ENCODE results near the gene ME1.
"Not testable (repeated sequence)": the region's sequence is repeated elsewhere in the genome, so short reads cannot be mapped to it uniquely, and the experiment has no call there.

ME1 gene

GRCh38 chr6:83270971-83271719 is 159.7 kb downstream of the ME1 start:
- H3K4ac ChIP-seq (ENCODE audit: low read depth, low read length), result no peak overlapping the region
- no peak overlapping the region for H4K5ac ChIP-seq (ENCODE audit: low read length)
- no peaks in the 10 kb centered on the region for H3K36me3 ChIP-seq (ENCODE audit: control insufficient read depth, insufficient read depth, low read length)
- H2BK5ac ChIP-seq (ENCODE audit: low read length), result no peak overlapping the region
- no peaks in the 10 kb centered on the region for H3K4me1 ChIP-seq (ENCODE audit: control insufficient read depth, low read depth, low read length)
- no peaks in the 10 kb centered on the region for H3K27me3 ChIP-seq (ENCODE audit: insufficient read depth, low read length, poor library complexity)
- no peak for DNase-seq
- H3K9ac ChIP-seq (ENCODE audit: low read length), result no peak overlapping the region
- no peaks in the 10 kb centered on the region for H3K79me2 ChIP-seq (ENCODE audit: control insufficient read depth, insufficient read depth, low read length)
- H3K4me2 ChIP-seq (ENCODE audit: low read length), result no peak overlapping the region
- no peak overlapping the region for H3K23ac ChIP-seq (ENCODE audit: low read length)
- WGBS (ENCODE audit: extremely low coverage, insufficient coverage, low lambda C conversion rate), result no CpG with 5 or more reads among the region's 6 CpGs
- H3K18ac ChIP-seq (ENCODE audit: low read length), result no peak overlapping the region
- no peak overlapping the region for H2AK5ac ChIP-seq (ENCODE audit: low read length)
- no peaks in the 10 kb centered on the region for H3K79me1 ChIP-seq (ENCODE audit: low read length)
- no peak overlapping the region for H2BK15ac ChIP-seq (replicated peaks; ENCODE audit: low read depth)
- no peak overlapping the region for H3K27ac ChIP-seq (ENCODE audit: low read depth, low read length)
- no peak overlapping the region for H3K56ac ChIP-seq (ENCODE audit: low read length)
- H3K4me3 ChIP-seq (ENCODE audit: low read length), result no peak overlapping the region
- H2BK120ac ChIP-seq (ENCODE audit: low read depth, low read length), result no peak overlapping the region
- H4K8ac ChIP-seq (ENCODE audit: low read depth, low read length), result no peak overlapping the region

GRCh38 chr6:83265384-83265783 is 165.5 kb downstream of the ME1 start:
- H3K4me2 ChIP-seq (ENCODE audit: low read length), result no peak overlapping the region
- no peaks in the 10 kb centered on the region for H3K79me1 ChIP-seq (ENCODE audit: low read length)
- no peak overlapping the region for H3K18ac ChIP-seq (ENCODE audit: low read length)
- H3K79me2 ChIP-seq (ENCODE audit: control insufficient read depth, insufficient read depth, low read length), result no peaks in the 10 kb centered on the region
- peak overlapping the region; percentile 38 for H2BK120ac ChIP-seq (ENCODE audit: low read depth, low read length)
- H3K36me3 ChIP-seq (ENCODE audit: control insufficient read depth, insufficient read depth, low read length), result no peaks in the 10 kb centered on the region
- no peak for DNase-seq
- no peak overlapping the region for H3K56ac ChIP-seq (ENCODE audit: low read length)
- H3K4ac ChIP-seq (ENCODE audit: low read depth, low read length), result no peak overlapping the region
- WGBS (ENCODE audit: extremely low coverage, insufficient coverage, low lambda C conversion rate), result no CpG with 5 or more reads among the region's 2 CpGs
- H2BK5ac ChIP-seq (ENCODE audit: low read length), result no peak overlapping the region
- no peaks in the 10 kb centered on the region for H3K27me3 ChIP-seq (ENCODE audit: insufficient read depth, low read length, poor library complexity)
- H3K9ac ChIP-seq (ENCODE audit: low read length), result no peak overlapping the region
- no peak overlapping the region for H2BK15ac ChIP-seq (replicated peaks; ENCODE audit: low read depth)
- H3K4me1 ChIP-seq (ENCODE audit: control insufficient read depth, low read depth, low read length), result no peaks in the 10 kb centered on the region
- no peak overlapping the region for H3K27ac ChIP-seq (ENCODE audit: low read depth, low read length)
- no peak overlapping the region for H4K8ac ChIP-seq (ENCODE audit: low read depth, low read length)
- no peak overlapping the region for H4K5ac ChIP-seq (ENCODE audit: low read length)
- H3K23ac ChIP-seq (ENCODE audit: low read length), result no peak overlapping the region
- H3K4me3 ChIP-seq (ENCODE audit: low read length), result no peak overlapping the region
- H2AK5ac ChIP-seq (ENCODE audit: low read length), result no peak overlapping the region

- no peaks in the 10 kb centered on the region for H3K36me3 ChIP-seq (ENCODE audit: control insufficient read depth, insufficient read depth, low read length)
- no peak overlapping the region for H4K8ac ChIP-seq (ENCODE audit: low read depth, low read length)
- H3K4ac ChIP-seq (ENCODE audit: low read depth, low read length), result no peak overlapping the region
- no peaks in the 10 kb centered on the region for H3K79me1 ChIP-seq (ENCODE audit: low read length)
- H3K4me1 ChIP-seq (ENCODE audit: control insufficient read depth, low read depth, low read length), result no peaks in the 10 kb centered on the region
- no peak overlapping the region for H2AK5ac ChIP-seq (ENCODE audit: low read length)
- DNase-seq, result no peak
- no peak overlapping the region for H3K9ac ChIP-seq (ENCODE audit: low read length)
- H3K4me3 ChIP-seq (ENCODE audit: low read length), result no peak overlapping the region
- no peak overlapping the region for H2BK5ac ChIP-seq (ENCODE audit: low read length)
- no peaks in the 10 kb centered on the region for H3K79me2 ChIP-seq (ENCODE audit: control insufficient read depth, insufficient read depth, low read length)
- H3K27me3 ChIP-seq (ENCODE audit: insufficient read depth, low read length, poor library complexity), result no peaks in the 10 kb centered on the region
- no peak overlapping the region for H3K27ac ChIP-seq (ENCODE audit: low read depth, low read length)
- H3K18ac ChIP-seq (ENCODE audit: low read length), result no peak overlapping the region
- H4K5ac ChIP-seq (ENCODE audit: low read length), result no peak overlapping the region
- H3K4me2 ChIP-seq (ENCODE audit: low read length), result no peak overlapping the region
- H3K56ac ChIP-seq (ENCODE audit: low read length), result no peak overlapping the region
- no peak overlapping the region for H2BK120ac ChIP-seq (ENCODE audit: low read depth, low read length)
- no peak overlapping the region for H3K23ac ChIP-seq (ENCODE audit: low read length)
- H2BK15ac ChIP-seq (replicated peaks; ENCODE audit: low read depth), result no peak overlapping the region
These were observed 170.3 kb downstream of the ME1 start for GRCh38 chr6:83260577-83260976.

GRCh38 chr6:83258517-83258916 is 172.3 kb downstream of the ME1 start:
- no peak overlapping the region for H2BK15ac ChIP-seq (replicated peaks; ENCODE audit: low read depth)
- H3K18ac ChIP-seq (ENCODE audit: low read length), result no peak overlapping the region
- no CpG with 5 or more reads among the region's 1 CpG for WGBS (ENCODE audit: extremely low coverage, insufficient coverage, low lambda C conversion rate)
- H3K79me1 ChIP-seq (ENCODE audit: low read length), result no peaks in the 10 kb centered on the region
- H3K4me3 ChIP-seq (ENCODE audit: low read length), result no peak overlapping the region
- H3K27me3 ChIP-seq (ENCODE audit: insufficient read depth, low read length, poor library complexity), result no peaks in the 10 kb centered on the region
- no peak overlapping the region for H2AK5ac ChIP-seq (ENCODE audit: low read length)
- peak; percentile 68 for DNase-seq
- no peak overlapping the region for H3K4me2 ChIP-seq (ENCODE audit: low read length)
- no peak overlapping the region for H3K4ac ChIP-seq (ENCODE audit: low read depth, low read length)
- no peak overlapping the region for H2BK120ac ChIP-seq (ENCODE audit: low read depth, low read length)
- H3K36me3 ChIP-seq (ENCODE audit: control insufficient read depth, insufficient read depth, low read length), result no peaks in the 10 kb centered on the region
- H3K27ac ChIP-seq (ENCODE audit: low read depth, low read length), result no peak overlapping the region
- H4K5ac ChIP-seq (ENCODE audit: low read length), result no peak overlapping the region
- H3K79me2 ChIP-seq (ENCODE audit: control insufficient read depth, insufficient read depth, low read length), result no peaks in the 10 kb centered on the region
- H3K56ac ChIP-seq (ENCODE audit: low read length), result no peak overlapping the region
- H3K4me1 ChIP-seq (ENCODE audit: control insufficient read depth, low read depth, low read length), result no peaks in the 10 kb centered on the region
- H4K8ac ChIP-seq (ENCODE audit: low read depth, low read length), result no peak overlapping the region
- no peak overlapping the region for H3K23ac ChIP-seq (ENCODE audit: low read length)
- no peak overlapping the region for H2BK5ac ChIP-seq (ENCODE audit: low read length)
- no peak overlapping the region for H3K9ac ChIP-seq (ENCODE audit: low read length)

- Histone ChIP-seq H3K18ac (ENCODE audit: low read length) (no peak overlapping the region), H3K4me3 (ENCODE audit: low read length) (no peak overlapping the region), H4K8ac (ENCODE audit: low read depth, low read length) (no peak overlapping the region), H3K79me1 (ENCODE audit: low read length) (no peaks in the 10 kb centered on the region), H2AK5ac (ENCODE audit: low read length) (no peak overlapping the region), H3K27ac (ENCODE audit: low read depth, low read length) (no peak overlapping the region), H3K56ac (ENCODE audit: low read length) (no peak overlapping the region), H2BK120ac (ENCODE audit: low read depth, low read length) (peak overlapping the region; percentile 61), H3K4me1 (ENCODE audit: control insufficient read depth, low read depth, low read length) (no peaks in the 10 kb centered on the region), H2BK15ac (replicated peaks; ENCODE audit: low read depth) (no peak overlapping the region), H3K4me2 (ENCODE audit: low read length) (no peak overlapping the region), H3K27me3 (ENCODE audit: insufficient read depth, low read length, poor library complexity) (no peaks in the 10 kb centered on the region), H3K36me3 (ENCODE audit: control insufficient read depth, insufficient read depth, low read length) (no peaks in the 10 kb centered on the region), H3K4ac (ENCODE audit: low read depth, low read length) (no peak overlapping the region), H2BK5ac (ENCODE audit: low read length) (no peak overlapping the region), H3K79me2 (ENCODE audit: control insufficient read depth, insufficient read depth, low read length) (no peaks in the 10 kb centered on the region), H3K23ac (ENCODE audit: low read length) (no peak overlapping the region), H4K5ac (ENCODE audit: low read length) (no peak overlapping the region), H3K9ac (ENCODE audit: low read length) (no peak overlapping the region)
- WGBS (ENCODE audit: extremely low coverage, insufficient coverage, low lambda C conversion rate), result no CpG with 5 or more reads among the region's 3 CpGs
- DNase-seq, result no peak
These were observed 173.1 kb downstream of the ME1 start for GRCh38 chr6:83257791-83258190.

- not testable (repeated sequence) for H3K4me2 ChIP-seq (ENCODE audit: low read length); H3K23ac ChIP-seq (ENCODE audit: low read length); H3K4me1 ChIP-seq (ENCODE audit: control insufficient read depth, low read depth, low read length); H2BK15ac ChIP-seq (replicated peaks; ENCODE audit: low read depth); H3K27me3 ChIP-seq (ENCODE audit: insufficient read depth, low read length, poor library complexity); H3K18ac ChIP-seq (ENCODE audit: low read length); H3K9ac ChIP-seq (ENCODE audit: low read length); H2BK5ac ChIP-seq (ENCODE audit: low read length); H3K4ac ChIP-seq (ENCODE audit: low read depth, low read length); H2BK120ac ChIP-seq (ENCODE audit: low read depth, low read length); H3K56ac ChIP-seq (ENCODE audit: low read length); H2AK5ac ChIP-seq (ENCODE audit: low read length); H3K36me3 ChIP-seq (ENCODE audit: control insufficient read depth, insufficient read depth, low read length); H4K8ac ChIP-seq (ENCODE audit: low read depth, low read length); H3K4me3 ChIP-seq (ENCODE audit: low read length); H3K79me1 ChIP-seq (ENCODE audit: low read length); H3K79me2 ChIP-seq (ENCODE audit: control insufficient read depth, insufficient read depth, low read length); H4K5ac ChIP-seq (ENCODE audit: low read length); DNase-seq; H3K27ac ChIP-seq (ENCODE audit: low read depth, low read length)
- no CpG with 5 or more reads among the region's 3 CpGs for WGBS (ENCODE audit: extremely low coverage, insufficient coverage, low lambda C conversion rate)
These were observed 174.1 kb downstream of the ME1 start for GRCh38 chr6:83256719-83257118.

Measured in mesendoderm (in vitro differentiated cells).